Hepatocyte (in vitro differentiated cells): ENCODE measurements around the gene FUS. TPM values are rescaled to one million over a fixed set of nuclear protein-coding genes. Genes with fewer than 3 reads are reported as not detected.

ENCODE experiments used
- DNase-seq: peaks from one replicate; pipeline ENCODE4 v3.0.0-alpha.2; 2016; ENCODE audit warnings: low spot score
- H2AFZ ChIP-seq: fragments of 200-600 bp; sonication (generic); 2 replicates; pipeline ENCODE4 v1.6.0; 2016; ENCODE audit warnings: antibody characterized with exemption, mild to moderate bottlenecking
- H3K27ac ChIP-seq: fragments of 200-600 bp; sonication (generic); 2 replicates; pipeline ENCODE4 v1.5.1; 2016; ENCODE audit warnings: mild to moderate bottlenecking
- H3K27me3 ChIP-seq: fragments of 200-600 bp; sonication (generic); 2 replicates; pipeline ENCODE4 v1.6.1; 2016
- H3K36me3 ChIP-seq: fragments of 200-600 bp; sonication (generic); replicated peaks from 2 replicates; pipeline ENCODE4 v1.5.1; 2016; ENCODE audit warnings: low read depth; ENCODE audit not compliant: insufficient read depth
- H3K4me1 ChIP-seq: fragments of 200-600 bp; sonication (generic); 2 replicates; pipeline ENCODE4 v1.5.1; 2016; ENCODE audit warnings: mild to moderate bottlenecking, moderate library complexity; ENCODE audit not compliant: insufficient read depth
- H3K4me2 ChIP-seq: fragments of 200-600 bp; sonication (generic); 2 replicates; pipeline ENCODE4 v1.6.0; 2016
- H3K4me3 ChIP-seq: fragments of 200-600 bp; sonication (generic); 2 replicates; pipeline ENCODE4 v1.5.1; 2016; ENCODE audit warnings: mild to moderate bottlenecking
- H3K79me2 ChIP-seq: fragments of 200-600 bp; sonication (generic); 2 replicates; pipeline ENCODE4 v1.6.0; 2017; ENCODE audit warnings: mild to moderate bottlenecking
- H3K9me2 ChIP-seq: fragments of 200-600 bp; sonication (generic); replicated peaks from 2 replicates; pipeline ENCODE4 v1.6.0; 2017; ENCODE audit warnings: mild to moderate bottlenecking; ENCODE audit not compliant: insufficient read depth
- H3K9me3 ChIP-seq: fragments of 200-600 bp; sonication (generic); 2 replicates; pipeline ENCODE4 v1.5.1; 2016; ENCODE audit warnings: low read depth, mild to moderate bottlenecking
- H4K20me1 ChIP-seq: fragments of 200-600 bp; sonication (generic); 2 replicates; pipeline ENCODE4 v1.6.0; 2016; ENCODE audit warnings: mild to moderate bottlenecking; ENCODE audit not compliant: insufficient read depth, poor library complexity, severe bottlenecking
- EZH2 ChIP-seq: fragments of 200-600 bp; sonication (generic); IDR thresholded peaks from 2 replicates; pipeline ENCODE4 v1.6.1; 2016; ENCODE audit warnings: antibody characterized with exemption, mild to moderate bottlenecking, borderline replicate concordance
- EZH2phosphoT487 ChIP-seq: fragments of 200-600 bp; sonication (generic); IDR thresholded peaks from one replicate; pipeline ENCODE4 v1.6.1; 2018; ENCODE audit warnings: antibody characterized with exemption, mild to moderate bottlenecking, low read depth, moderate library complexity; ENCODE audit not compliant: unreplicated experiment, severe bottlenecking
- WGBS: methylation state at CpG from one replicate; pipeline ENCODE4 v1.1.6; 2016; ENCODE audit warnings: low lambda C conversion rate; ENCODE audit errors: missing lambda C conversion rate; 5-methylcytosine and 5-hydroxymethylcytosine counted together
- polyA plus RNA-seq: library from polyadenylated mRNA; unstranded; fragments of >200 nt; fragmentation: Nextera tagmentation; extraction: Ambion mirVana; gene quantifications from 2 replicates; pipeline ENCODE4 v1.2.1, GENCODE V29; 2016
- total RNA-seq: library from RNA; depleted of rRNA; stranded (reverse); fragments of >200 nt; gene quantifications from 2 replicates; pipeline ENCODE4 v1.2.3, GENCODE V29; 2014
- TF ChIP-seq, protein P1 (sequence below): fragments of 200-600 bp; sonication (generic); IDR thresholded peaks from 2 replicates; pipeline ENCODE4 v1.5.1; 2016; ENCODE audit warnings: antibody characterized with exemption, mild to moderate bottlenecking; ENCODE audit not compliant: poor library complexity

The FUS gene
- total and polyA plus RNA-seq, 2 experiments from 2014 or later, result 47.4 to 327 TPM

DNA sequence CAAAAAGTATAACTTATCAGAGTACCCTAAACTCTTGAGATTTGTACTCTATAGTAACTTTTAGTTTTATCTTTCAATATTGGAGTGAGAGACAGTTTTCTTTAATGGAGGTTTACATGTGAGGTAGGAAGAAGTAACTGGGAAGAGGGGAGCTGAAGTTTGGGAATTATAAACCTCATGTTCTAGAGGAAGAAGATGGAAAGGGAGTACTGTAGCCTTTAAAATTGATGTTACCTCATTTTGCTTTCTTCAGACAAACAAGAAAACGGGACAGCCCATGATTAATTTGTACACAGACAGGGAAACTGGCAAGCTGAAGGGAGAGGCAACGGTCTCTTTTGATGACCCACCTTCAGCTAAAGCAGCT lies 9.5 kb downstream of the FUS start:
- no peaks in the 10 kb centered on the region for H3K4me1 ChIP-seq
- no peaks in the 10 kb centered on the region for H3K9me3 ChIP-seq
- WGBS, result 100% methylated on average over 2 of the region's 2 CpGs
- H3K79me2 ChIP-seq, result peaks cover 62% of the 10 kb centered on the region
- no peaks in the 10 kb centered on the region for H3K9me2 ChIP-seq
- H2AFZ ChIP-seq, result no peak overlapping the region
- H3K4me3 ChIP-seq, result no peak overlapping the region
- no peak overlapping the region for H3K27ac ChIP-seq
- TF ChIP-seq EZH2phosphoT487 (no peak), EZH2 (no peak)
- TF ChIP-seq, protein P1, sequence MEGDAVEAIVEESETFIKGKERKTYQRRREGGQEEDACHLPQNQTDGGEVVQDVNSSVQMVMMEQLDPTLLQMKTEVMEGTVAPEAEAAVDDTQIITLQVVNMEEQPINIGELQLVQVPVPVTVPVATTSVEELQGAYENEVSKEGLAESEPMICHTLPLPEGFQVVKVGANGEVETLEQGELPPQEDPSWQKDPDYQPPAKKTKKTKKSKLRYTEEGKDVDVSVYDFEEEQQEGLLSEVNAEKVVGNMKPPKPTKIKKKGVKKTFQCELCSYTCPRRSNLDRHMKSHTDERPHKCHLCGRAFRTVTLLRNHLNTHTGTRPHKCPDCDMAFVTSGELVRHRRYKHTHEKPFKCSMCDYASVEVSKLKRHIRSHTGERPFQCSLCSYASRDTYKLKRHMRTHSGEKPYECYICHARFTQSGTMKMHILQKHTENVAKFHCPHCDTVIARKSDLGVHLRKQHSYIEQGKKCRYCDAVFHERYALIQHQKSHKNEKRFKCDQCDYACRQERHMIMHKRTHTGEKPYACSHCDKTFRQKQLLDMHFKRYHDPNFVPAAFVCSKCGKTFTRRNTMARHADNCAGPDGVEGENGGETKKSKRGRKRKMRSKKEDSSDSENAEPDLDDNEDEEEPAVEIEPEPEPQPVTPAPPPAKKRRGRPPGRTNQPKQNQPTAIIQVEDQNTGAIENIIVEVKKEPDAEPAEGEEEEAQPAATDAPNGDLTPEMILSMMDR, result no peak
- peaks cover 87% of the 10 kb centered on the region for H4K20me1 ChIP-seq
- peaks cover 8% of the 10 kb centered on the region for H3K36me3 ChIP-seq
- no peak for DNase-seq
- no peaks in the 10 kb centered on the region for H3K27me3 ChIP-seq
- no peak overlapping the region for H3K4me2 ChIP-seq

DNA sequence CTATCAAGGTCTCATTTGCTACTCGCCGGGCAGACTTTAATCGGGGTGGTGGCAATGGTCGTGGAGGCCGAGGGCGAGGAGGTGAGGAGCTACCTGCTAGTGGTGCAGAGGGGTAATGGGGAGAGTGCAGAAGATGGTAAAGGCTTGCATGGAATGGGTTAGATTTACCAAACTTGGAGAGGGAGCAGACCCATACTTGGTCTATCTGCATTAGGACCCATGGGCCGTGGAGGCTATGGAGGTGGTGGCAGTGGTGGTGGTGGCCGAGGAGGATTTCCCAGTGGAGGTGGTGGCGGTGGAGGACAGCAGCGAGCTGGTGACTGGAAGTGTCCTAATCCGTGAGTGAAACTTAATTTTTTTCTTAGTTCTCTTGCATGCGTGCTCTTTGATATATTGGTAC lies 10.1 kb downstream of the FUS start:
- Histone ChIP-seq H3K36me3 (peaks cover 8% of the 10 kb centered on the region), H3K27ac (no peak overlapping the region), H3K4me2 (no peak overlapping the region), H3K4me1 (no peaks in the 10 kb centered on the region), H3K79me2 (peaks cover 56% of the 10 kb centered on the region), H3K9me3 (no peaks in the 10 kb centered on the region), H4K20me1 (peaks cover 87% of the 10 kb centered on the region), H2AFZ (no peak overlapping the region), H3K27me3 (no peaks in the 10 kb centered on the region), H3K4me3 (no peak overlapping the region), H3K9me2 (no peaks in the 10 kb centered on the region)
- TF ChIP-seq, protein P1, result no peak
- no peak for TF ChIP-seq EZH2
- TF ChIP-seq EZH2phosphoT487, result no peak
- 99% methylated on average over 12 of the region's 12 CpGs for WGBS
- DNase-seq, result no peak

DNA sequence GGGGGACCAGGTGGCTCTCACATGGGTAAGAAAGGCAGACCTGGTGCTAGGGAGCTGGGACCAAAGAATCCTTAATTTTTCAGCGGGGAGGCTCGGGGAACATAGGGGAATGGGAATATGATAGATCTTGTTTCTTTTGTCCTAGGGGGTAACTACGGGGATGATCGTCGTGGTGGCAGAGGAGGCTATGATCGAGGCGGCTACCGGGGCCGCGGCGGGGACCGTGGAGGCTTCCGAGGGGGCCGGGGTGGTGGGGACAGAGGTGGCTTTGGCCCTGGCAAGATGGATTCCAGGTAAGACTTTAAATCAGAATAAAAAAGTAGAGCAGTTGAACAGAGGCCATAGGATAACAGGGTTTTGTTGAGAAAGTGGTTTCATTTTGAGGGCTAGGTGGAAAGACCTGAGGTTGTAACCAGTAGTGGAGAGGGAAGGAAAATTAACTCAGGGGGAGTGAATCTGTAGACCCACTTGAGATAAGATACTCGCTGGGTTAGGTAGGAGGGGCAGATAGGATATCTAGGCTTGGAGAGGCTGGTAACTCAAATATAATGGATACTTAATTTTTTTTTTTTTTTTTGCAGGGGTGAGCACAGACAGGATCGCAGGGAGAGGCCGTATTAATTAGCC lies 11.0 kb downstream of the FUS start:
- no peak overlapping the region for H3K4me3 ChIP-seq
- no peak overlapping the region for H2AFZ ChIP-seq
- peaks cover 47% of the 10 kb centered on the region for H3K79me2 ChIP-seq
- H3K36me3 ChIP-seq, result peaks cover 8% of the 10 kb centered on the region
- H4K20me1 ChIP-seq, result peaks cover 87% of the 10 kb centered on the region
- TF ChIP-seq, protein P1, result no peak
- TF ChIP-seq EZH2, result no peak
- no peak for TF ChIP-seq EZH2phosphoT487
- no peaks in the 10 kb centered on the region for H3K9me2 ChIP-seq
- H3K27ac ChIP-seq, result no peak overlapping the region
- no peaks in the 10 kb centered on the region for H3K9me3 ChIP-seq
- no peaks in the 10 kb centered on the region for H3K4me1 ChIP-seq
- no peak overlapping the region for H3K4me2 ChIP-seq
- no peak for DNase-seq
- no peaks in the 10 kb centered on the region for H3K27me3 ChIP-seq
- 96% methylated on average over 17 of the region's 17 CpGs for WGBS
